Ishikawa (cell line): ENCODE measurements around the gene TYSND1.

Experiments used
- CEBPB ChIP-seq: IDR thresholded peaks from 2 replicates; pipeline ENCODE4 v1.6.1; 2012
- CREB1 ChIP-seq: IDR thresholded peaks from 2 replicates; pipeline ENCODE4 v1.6.1; 2012; ENCODE audit warnings: low read depth
- EP300 ChIP-seq: IDR thresholded peaks from 2 replicates; pipeline ENCODE4 v1.6.1; 2012; ENCODE audit warnings: borderline replicate concordance
- NFIC ChIP-seq: IDR thresholded peaks from 2 replicates; pipeline ENCODE4 v1.6.1; 2012
- RAD21 ChIP-seq: IDR thresholded peaks from 2 replicates; pipeline ENCODE4 v1.6.1; 2012; ENCODE audit warnings: low read depth
- TAF1 ChIP-seq: IDR thresholded peaks from 2 replicates; pipeline ENCODE4 v1.6.1; 2012; ENCODE audit warnings: low read depth, mild to moderate bottlenecking
- TCF12 ChIP-seq: IDR thresholded peaks from 2 replicates; pipeline ENCODE4 v1.6.1; 2012; ENCODE audit warnings: low read depth
- TEAD4 ChIP-seq: IDR thresholded peaks from 2 replicates; pipeline ENCODE4 v1.6.1; 2012
- YY1 ChIP-seq: IDR thresholded peaks from 2 replicates; pipeline ENCODE4 v1.6.1; 2012; ENCODE audit warnings: low read depth
- TF ChIP-seq, protein P1 (sequence below): IDR thresholded peaks from 2 replicates; pipeline ENCODE4 v1.6.1; 2012; ENCODE audit warnings: low read depth, mild to moderate bottlenecking
- TF ChIP-seq, protein P2 (sequence below): IDR thresholded peaks from 2 replicates; pipeline ENCODE4 v1.6.1; 2012
- TF ChIP-seq, protein P3 (sequence below): IDR thresholded peaks from 2 replicates; pipeline ENCODE4 v1.6.1; 2012

DNA sequence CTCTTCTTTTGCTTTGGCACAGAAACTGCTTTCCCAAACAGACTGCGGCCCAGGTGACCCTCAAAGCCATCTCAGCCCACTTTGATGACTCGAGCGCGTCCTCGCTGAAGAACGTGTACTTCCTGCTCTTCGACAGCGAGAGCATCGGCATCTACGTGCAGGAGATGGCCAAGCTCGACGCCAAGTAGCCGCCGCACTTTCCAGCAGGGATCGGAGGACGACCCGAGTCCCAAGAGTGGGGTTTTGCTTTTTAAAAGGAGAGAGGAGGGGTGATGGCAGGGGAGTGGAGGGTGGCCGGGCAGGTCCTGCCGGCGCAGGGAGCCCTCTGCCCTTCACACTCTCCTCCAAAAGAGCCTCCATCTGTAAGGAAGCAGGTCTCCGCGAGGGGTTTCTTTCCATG is 35.0 kb downstream of the TYSND1 start:
- TF ChIP-seq, protein P1, sequence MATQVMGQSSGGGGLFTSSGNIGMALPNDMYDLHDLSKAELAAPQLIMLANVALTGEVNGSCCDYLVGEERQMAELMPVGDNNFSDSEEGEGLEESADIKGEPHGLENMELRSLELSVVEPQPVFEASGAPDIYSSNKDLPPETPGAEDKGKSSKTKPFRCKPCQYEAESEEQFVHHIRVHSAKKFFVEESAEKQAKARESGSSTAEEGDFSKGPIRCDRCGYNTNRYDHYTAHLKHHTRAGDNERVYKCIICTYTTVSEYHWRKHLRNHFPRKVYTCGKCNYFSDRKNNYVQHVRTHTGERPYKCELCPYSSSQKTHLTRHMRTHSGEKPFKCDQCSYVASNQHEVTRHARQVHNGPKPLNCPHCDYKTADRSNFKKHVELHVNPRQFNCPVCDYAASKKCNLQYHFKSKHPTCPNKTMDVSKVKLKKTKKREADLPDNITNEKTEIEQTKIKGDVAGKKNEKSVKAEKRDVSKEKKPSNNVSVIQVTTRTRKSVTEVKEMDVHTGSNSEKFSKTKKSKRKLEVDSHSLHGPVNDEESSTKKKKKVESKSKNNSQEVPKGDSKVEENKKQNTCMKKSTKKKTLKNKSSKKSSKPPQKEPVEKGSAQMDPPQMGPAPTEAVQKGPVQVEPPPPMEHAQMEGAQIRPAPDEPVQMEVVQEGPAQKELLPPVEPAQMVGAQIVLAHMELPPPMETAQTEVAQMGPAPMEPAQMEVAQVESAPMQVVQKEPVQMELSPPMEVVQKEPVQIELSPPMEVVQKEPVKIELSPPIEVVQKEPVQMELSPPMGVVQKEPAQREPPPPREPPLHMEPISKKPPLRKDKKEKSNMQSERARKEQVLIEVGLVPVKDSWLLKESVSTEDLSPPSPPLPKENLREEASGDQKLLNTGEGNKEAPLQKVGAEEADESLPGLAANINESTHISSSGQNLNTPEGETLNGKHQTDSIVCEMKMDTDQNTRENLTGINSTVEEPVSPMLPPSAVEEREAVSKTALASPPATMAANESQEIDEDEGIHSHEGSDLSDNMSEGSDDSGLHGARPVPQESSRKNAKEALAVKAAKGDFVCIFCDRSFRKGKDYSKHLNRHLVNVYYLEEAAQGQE: no peak
- TF ChIP-seq, protein P2, sequence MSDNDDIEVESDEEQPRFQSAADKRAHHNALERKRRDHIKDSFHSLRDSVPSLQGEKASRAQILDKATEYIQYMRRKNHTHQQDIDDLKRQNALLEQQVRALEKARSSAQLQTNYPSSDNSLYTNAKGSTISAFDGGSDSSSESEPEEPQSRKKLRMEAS: no peak
- TF ChIP-seq CEBPB (no peak), CREB1 (no peak), YY1 (no peak), RAD21 (no peak), EP300 (no peak), TEAD4 (no peak), TCF12 (no peak), TAF1 (no peak), NFIC (no peak)
- TF ChIP-seq, protein P3, sequence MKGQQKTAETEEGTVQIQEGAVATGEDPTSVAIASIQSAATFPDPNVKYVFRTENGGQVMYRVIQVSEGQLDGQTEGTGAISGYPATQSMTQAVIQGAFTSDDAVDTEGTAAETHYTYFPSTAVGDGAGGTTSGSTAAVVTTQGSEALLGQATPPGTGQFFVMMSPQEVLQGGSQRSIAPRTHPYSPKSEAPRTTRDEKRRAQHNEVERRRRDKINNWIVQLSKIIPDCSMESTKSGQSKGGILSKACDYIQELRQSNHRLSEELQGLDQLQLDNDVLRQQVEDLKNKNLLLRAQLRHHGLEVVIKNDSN: no peak
